Embryonic facial prominence (tissue), 1 donor: Measurements from ENCODE around the gene CEP89.
"Not testable (repeated sequence)": the region's sequence is repeated elsewhere in the genome, so short reads cannot be mapped to it uniquely, and the experiment has no call there.

Experiments used
- DNase-seq: peaks from one replicate; pipeline ENCODE4 v3.0.0-alpha.2; 2016; ENCODE audit errors: extremely low spot score

Gene CEP89

DNA sequence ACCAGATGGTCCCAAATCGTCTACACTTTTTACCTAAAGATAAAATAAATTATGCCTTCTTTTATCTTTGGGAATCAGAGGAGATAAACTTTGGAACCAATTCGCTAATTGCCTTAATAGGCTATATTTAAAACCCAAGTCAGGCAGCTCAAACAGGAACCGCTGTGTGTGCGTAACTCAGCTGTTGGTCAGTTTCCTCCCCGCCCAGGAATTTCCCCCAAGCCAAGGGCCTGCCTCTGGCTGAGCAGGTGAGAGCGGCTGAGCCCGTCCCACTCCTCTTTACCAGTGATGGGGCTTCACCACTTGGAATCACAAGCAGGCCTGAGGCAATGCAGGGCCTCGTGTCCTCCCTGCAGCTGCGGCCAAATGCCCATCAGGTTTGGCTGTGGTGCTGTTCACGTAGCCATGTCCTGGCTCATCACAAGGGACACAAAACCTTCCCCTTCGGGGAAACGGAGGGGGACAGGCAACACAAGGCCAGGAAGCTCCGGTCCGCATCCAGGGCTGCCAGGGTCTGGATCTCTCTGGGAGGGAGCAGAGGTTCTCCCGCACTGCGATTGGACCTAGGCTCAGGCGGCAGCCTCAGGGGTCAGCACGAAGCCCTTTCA lies 101.7 kb downstream of the CEP89 start:
- DNase-seq: no peak

- no peak for DNase-seq
These were observed 102.3 kb downstream of the CEP89 start, which contains the start of gene SLC7A9 for GRCh38 chr19:32869369-32869965. SLC7A9 (minus strand) TSS chr19:32869767; CDS start chr19:32868534, 1,233 bp downstream.

GRCh38 chr19:32868206-32868950 lies 103.4 kb downstream of the CEP89 start:
- DNase-seq: no peak

DNA sequence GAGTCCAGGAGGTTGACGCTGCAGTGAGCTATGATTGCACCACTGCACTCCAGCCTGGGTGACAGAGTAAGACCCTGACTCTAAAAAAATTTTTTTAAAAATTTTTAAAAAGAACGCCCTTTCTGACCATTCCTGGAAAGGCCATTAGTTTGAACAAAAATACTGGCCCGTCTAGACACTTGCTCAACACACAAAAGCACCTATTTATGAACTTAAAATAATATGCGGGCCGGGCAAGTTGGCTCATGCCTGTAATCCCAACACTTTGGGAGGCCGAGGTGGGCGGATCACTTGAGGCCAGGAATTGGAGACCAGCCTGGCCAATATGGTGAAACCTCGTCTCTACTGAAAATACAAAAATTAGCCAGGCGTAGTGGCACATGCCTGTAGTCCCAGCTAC lies 104.3 kb downstream of the CEP89 start:
- DNase-seq: not testable (repeated sequence)

- DNase-seq: no peak
These were observed 105.0 kb downstream of the CEP89 start for GRCh38 chr19:32866564-32867265.

DNA sequence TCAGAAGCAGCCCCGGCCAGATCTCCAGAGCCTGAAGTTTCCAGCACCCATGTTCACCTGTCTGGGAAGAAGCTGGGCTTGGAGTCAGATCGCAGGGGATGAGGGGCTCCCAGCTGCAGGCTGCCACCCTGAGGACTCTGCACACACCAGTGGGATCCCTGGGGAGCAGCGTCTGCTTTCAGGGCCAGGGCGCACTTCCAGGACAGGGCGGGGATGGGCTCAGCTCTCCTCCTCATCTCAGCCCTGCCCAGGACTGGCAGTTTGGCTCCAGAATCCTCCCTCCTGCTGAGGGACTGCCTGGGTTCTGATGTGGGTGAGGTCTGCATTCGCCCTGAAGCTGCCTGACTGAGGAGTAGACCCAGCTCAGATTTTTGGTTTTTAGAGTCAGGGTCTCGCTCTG lies 105.7 kb downstream of the CEP89 start:
- DNase-seq: no peak

- DNase-seq: no peak
These were observed 106.4 kb downstream of the CEP89 start for GRCh38 chr19:32865326-32865725.

DNA sequence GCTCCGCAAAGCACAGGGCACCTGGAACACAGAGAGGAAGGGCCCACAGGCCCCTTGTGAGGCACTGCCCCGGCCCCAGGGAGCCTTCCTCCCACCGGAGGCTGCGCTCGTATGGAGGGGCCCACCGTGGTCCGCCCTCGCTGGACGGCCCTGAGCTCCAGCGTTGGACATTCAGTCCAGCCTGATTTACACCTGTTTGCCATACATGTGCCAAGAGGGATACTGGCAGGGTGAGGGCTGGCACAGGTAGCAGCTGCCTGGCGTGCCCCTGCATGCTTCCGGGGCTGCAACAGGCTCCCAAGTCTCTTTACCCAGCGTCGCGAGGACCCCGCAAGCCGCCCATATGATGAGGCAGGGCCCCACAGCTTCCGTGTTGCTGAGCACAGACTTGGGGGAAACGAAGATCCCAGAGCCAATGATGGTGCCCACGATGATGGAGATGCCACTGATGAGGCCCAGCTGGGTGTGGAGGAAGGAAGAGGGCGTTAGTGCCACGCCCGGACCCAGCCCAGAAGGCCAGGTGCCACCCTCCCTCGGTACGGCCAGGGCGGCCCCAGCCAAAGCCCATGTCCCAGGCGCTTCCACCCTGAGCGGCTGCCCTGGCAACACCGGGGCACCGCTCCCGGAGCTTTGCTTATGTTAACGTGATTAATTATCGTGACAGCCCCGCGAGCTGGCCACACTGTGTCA lies 107.3 kb downstream of the CEP89 start:
- no peak for DNase-seq

DNA sequence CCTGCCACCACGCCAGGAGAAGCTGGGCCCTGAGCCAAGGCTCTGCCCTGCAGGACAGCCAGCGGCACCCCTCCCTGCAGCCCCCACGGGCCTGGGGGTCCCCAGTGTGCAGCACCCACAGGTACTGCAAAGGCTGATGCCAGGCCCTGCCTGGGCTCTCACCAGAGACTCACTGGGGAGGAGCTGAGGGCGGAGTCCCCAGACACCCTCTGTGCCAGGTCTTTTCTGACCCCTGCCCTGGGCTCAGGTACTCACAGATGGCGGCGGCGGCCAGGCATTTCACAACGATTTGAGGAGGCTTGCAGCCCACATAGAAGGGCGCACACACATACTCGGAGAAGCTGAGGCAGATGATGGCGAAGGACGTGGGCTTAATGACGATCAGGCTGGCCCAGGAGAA lies 107.9 kb downstream of the CEP89 start:
- DNase-seq: no peak

GRCh38 chr19:32863301-32863700 lies 108.5 kb downstream of the CEP89 start:
- DNase-seq: no peak

GRCh38 chr19:32862741-32863140 lies 109.0 kb downstream of the CEP89 start:
- no peak for DNase-seq

GRCh38 chr19:32862173-32862572 lies 109.6 kb downstream of the CEP89 start:
- DNase-seq: no peak

DNA sequence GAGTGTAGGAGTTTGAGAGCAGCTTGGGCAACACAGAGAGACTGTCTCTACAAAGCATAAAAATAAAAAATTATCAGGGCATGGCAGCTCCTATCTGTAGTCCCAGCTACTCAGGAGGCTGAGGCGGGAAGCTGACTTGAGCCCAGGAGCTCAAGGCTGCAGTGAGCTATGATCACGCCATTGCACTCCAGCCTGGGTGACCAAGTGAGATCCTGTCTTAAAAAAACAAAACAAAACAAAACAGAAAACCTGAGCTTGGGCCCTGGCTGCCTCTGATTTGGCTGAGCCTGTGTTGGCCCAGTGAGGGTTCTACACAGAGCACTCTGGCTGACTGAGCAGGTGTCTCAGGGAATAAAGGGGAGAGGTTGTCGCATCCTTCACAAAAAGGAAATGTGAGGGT lies 110.2 kb downstream of the CEP89 start:
- no peak for DNase-seq

DNA sequence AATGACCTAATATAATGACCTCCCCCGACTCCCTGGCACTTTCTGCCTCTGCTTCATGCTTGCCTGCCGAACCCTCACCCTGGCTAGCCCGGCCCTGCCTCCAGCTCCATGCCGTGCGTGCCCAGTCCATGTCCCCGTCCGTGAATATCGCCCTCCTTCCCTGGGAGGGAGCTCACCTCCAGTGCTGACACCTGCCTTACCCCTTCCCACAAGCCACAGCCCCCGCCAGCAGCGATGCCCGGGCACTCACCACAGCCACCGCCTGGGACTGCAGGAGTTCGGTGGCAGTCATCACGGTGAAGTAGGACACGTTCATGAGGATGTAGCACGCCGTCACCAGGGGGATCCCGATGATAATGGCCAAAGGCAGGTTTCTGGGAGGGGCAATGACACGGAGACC lies 112.2 kb downstream of the CEP89 start:
- no peak for DNase-seq

- no peak for DNase-seq
These were observed 113.2 kb downstream of the CEP89 start for GRCh38 chr19:32858559-32858958.

GRCh38 chr19:32858155-32858554 lies 113.6 kb downstream of the CEP89 start:
- no peak for DNase-seq

DNA sequence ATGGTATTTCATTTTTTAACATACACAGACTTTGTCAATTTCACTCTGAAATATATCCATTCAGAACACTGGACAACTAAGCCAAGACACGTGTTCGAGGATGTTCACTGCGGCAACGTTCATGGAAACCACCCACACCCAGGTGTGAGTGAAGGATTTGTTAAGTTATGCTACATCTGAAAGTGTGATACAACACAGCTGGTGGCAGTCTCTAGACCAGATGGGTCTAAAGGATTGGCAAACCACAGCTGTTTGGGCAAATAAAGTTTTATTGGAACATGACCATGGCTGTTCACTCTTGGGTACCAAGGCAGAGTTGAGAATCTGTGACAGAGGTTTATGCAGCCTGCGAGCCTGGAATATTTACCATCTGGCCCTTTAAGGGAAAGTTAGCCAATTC lies 114.2 kb downstream of the CEP89 start:
- no peak for DNase-seq

DNA sequence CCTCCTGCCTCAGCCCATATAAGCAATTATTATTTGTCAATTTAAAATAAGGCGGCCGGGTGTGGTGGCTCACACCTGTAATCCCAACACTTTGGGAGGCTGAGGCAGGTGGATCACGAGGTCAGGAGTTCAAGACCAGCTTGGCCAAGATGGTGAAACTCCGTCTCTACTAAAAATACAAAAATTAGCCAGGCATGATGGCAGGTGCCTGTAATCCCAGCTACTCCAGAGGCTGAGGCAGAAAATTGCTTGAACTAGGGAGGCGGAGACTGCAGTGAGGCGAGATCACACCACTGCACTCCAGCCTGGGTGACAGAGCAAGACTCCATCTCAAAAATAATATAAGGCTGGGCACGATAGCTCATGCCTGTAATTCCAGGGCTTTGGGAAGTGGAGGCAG lies 114.9 kb downstream of the CEP89 start:
- not testable (repeated sequence) for DNase-seq

- no peak for DNase-seq
These were observed 119.5 kb downstream of the CEP89 start for GRCh38 chr19:32852216-32852615.

DNA sequence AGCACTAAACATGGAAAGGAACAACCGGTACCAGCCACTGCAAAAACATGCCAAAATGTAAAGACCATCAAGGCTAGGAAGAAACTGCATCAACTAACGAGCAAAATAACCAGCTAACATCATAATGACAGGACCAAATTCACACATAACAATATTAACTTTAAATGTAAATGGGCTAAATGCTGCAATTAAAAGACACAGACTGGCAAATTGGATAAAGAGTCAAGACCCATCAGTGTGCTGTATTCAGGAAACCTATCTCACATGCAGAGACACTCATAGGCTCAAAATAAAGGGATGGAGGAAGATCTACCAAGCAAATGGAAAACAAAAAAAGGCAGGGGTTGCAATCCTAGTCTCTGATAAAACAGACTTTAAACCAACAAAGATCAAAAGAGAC lies 123.7 kb downstream of the CEP89 start:
- DNase-seq: not testable (repeated sequence)

DNA sequence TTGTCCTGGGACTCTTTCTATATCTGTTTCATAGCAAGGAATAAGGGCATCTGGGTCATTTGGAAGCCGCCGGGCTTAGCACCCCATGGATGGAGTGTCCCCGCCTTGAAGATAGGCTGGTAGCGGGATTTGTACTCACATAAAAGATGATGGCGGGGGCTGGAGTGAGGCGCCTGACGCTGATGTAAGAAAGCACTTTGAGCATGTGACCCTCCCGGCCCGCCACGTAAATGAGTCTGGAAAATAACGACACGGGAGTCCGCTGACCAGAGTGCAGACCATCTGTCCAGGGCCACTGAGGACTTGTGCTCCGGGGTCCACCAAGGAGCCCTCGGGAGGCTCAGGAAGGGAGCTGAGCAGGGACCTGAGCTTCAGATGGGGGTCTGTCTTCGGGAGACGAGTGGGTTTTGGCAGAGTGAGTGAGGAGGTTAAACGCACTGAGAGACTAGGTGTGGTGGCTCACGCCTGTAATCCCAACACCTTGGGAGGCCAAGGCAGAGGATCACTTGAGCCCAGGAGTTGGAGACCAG lies 128.0 kb downstream of the CEP89 start:
- no peak for DNase-seq

DNA sequence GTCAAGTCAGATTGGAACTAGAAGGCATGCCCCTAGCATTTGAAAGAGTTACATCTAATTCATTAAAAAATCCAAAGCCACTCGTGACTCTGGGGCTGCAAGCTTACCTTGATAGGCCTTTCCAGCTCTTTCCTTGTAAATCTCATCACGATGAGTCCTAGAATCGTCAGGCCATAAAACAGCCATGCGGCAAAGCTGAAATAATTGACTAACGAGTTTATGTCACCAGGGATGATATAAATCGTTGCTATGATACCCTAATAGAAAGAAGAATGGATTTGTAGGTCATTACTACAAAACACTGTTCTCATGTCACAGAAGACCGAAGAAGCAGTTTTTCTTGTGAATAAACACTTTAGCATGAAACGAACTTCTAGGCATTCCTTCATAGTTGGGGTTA lies 129.7 kb downstream of the CEP89 start:
- no peak for DNase-seq
